GM18508 (cell line): Measurements from ENCODE around the gene PDE3A.
"Not testable (repeated sequence)": the region's sequence is repeated elsewhere in the genome, so short reads cannot be mapped to it uniquely, and the experiment has no call there.

Experiments used
- ATAC-seq: cut with Tn5 transposase; IDR thresholded peaks from one replicate; pipeline ENCODE4 v1.9.1; 2021; ENCODE audit warnings: moderate number of reproducible peaks; ENCODE audit not compliant: insufficient read depth, unreplicated experiment

PDE3A gene

DNA sequence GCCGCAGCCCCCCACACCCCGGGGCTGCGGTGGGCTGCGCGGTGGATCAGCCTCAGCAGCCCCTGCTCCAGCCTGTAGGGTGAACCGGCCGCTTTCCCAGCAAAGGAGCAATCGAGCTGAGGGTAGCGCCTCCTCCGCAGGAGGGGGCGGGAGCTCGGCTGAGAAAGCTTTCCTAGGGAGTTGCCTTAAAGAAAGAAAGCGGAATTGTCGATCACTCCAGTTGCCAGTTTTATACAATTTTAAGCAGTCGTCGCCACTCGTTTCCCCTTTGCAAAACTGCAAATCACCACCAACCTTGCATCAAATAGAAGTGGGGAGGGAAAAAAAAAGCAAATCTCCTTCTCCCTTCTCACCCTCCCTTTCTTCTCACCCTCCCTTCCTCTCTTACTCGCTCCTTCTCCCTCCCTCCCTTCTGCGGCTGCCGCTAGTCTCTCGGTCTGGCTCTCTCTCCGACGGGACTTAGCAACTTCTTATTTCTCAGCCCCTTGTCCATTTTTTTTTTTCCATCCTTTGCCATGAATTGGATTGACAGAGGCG lies at the start of gene PDE3A:
Gene PDE3A (plus strand): TSS at position 424 of the 537 bp plus-strand sequence. CDS start 748 bp downstream, outside the sequence.
- ATAC-seq = no peak

DNA sequence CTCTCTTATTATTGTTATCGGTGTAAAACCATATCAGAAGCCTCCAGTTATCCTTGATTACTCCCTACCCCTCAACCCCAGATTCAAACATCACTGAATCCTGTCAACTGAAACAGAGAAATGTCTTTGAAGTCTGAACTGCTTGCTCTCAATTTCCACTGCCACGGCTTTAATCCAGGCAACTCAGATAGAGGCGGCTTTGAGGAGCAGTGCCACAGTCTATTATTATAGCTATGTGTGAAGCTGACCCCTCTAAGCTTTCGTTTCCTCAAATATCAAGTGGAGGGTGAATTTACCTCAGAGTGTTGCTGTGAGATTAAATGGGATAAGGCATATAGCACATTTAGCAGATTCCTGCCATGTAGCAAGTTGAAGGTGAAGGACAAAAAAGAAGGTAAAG lies 49.0 kb upstream of the PDE3A start:
- no peak for ATAC-seq

DNA sequence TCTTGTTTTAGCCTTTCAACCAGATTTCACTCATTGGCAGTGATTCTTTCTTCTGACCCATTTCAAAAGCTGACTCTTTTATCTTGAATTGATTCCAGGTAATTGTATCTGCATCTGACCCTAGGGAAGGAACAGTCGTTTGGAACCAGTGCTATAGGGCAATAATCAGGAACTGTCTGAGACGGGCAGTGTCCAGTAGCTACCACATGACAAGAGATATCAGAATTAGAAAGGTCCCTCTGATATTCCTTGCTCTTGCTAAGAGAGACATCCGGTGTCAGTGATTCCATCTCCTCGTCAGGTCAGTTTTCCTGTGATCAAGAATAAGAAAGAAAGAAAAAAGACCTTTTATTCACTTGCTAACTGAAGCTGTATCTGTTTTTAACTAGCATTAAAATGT lies 47.8 kb upstream of the PDE3A start:
- no peak for ATAC-seq

DNA sequence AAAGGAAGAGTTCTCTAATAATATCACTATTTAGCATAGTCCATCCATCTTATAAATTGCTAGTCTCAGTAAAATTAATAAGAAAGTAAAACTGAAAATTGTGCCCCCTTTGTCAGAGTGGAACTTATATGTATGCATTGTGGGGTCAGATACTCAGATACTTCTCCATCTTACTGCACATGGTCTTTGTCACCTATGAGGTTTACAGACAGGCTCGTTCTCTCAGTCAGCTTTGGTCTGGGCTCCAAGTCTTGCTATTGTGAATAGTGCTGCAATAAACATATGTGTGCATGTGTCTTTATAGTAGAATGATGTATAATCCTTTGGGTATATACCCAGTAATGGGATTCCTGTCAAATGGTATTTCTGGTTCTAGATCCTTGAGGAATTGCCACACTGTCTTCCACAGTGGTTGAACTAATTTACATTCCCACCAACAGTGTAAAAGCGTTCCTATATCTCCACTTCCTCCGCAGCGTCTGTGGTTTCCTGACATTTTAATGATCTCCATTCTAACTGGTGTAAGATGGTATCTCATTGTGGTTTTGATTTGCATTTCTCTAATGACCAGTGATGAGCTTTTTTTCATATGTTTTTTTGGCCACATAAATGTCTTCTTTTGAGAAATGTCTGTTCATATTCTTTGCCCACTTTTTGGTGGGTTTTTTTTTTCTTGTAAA lies 37.4 kb upstream of the PDE3A start:
- ATAC-seq = not testable (repeated sequence)

DNA sequence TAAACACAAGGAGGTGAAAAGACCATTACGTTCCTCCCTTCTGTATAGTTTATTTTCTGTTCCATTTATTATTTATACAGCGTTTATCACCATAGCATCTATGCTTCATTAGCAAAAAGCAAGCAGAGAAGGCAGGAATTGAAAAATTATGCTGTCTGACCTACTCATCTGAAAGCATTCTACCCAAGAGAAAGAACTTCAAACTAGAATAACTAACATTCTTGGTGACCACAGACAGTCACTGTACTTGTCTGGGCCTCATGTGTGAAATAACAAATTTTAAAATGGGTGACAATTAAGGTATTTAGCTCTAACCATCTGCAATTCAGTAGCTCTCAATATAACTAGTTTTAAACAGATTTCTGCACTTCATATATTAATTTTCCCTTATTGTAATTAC lies 29.3 kb upstream of the PDE3A start:
- no peak for ATAC-seq

DNA sequence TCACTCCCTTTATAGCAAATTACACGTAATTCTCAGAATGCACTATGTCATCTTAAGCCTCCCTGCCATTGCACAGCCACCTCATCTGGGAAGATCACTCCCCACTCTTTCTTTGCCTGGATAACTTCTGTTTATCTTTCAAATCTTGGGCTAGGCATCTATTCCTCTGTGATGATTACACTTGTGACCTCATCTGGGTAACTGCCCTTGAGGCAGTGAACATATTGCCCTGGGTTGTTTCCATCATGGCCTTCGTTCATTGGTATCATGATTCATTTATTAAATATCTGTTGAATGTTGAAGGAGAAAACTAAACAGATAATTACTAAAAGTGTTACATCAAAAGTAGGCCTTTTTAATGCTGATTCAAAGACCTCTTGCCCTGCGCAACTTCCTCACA lies 26.2 kb upstream of the PDE3A start:
- ATAC-seq = no peak

DNA sequence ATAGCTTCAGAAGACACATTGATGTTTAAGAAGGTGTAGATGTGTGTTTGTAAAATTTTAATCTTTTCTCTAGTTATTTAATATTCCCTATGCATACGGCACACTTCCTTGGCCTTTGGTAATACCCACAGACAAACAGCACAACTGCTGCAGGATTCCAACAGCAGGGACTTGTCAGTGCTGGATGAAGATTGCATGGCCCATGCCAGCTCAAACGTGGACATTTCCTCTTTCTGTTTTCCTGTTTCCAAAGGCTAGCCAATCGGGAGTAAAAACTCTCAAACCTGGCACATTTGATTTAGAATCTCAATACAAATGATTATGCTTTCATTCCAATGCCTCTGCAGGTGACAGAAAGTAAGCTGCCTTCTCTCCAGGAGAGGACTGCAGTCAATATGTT lies 22.5 kb upstream of the PDE3A start:
- ATAC-seq = no peak

DNA sequence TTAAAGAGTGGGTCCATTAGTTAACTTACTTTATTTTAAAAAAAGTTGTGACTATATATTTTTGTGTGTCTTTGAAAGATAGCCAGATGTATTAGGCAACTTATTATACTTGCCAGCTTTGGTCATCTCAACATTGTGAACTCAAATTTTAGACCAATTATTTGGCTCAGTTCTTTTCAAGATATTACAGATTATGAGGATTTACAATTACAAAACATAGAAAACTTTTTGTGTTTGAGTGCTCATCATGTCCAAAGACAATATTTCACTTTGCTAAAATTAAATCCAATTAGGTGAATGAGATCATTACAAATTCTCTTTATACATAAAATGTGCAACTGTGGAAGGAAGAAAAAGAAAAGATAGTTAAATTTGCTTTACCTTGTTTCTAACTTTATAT lies 18.3 kb upstream of the PDE3A start:
- ATAC-seq = no peak

DNA sequence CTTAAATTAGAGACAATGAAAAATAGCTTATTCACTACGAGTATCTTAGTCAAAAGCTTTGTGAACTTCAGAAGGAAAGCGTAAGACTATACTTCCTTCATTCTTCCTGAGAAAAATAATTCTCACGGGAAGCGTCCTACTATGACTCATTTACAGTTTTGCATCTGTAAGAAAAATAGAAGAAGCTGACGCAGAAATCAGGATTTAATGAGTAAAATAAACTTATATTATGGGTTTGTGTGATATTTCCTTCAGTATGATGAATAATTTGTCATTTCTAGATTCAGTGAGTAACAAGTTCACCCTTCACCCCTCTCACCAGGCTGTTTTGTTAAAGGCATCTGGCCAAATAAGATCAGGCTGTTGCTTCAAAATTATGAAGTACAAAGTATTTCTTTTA lies 17.8 kb upstream of the PDE3A start:
- ATAC-seq = no peak

DNA sequence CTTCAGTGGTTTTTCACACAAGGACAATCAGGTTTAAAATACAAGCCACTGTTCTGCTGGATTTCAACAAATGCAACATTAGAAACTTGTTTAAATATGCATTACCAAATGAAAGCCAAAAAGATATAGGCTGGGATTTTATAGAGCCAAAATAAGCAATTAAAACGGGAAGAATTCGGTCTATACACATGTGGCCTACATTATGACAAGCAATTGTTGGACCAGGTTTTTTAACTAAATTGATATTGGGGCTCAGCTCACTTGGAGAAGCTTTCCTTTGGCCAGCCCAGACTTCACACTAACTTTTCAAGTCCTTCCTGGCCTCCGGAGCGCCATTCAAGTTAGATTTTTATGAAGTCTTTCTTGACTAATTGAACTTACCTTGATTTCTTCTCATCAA lies 16.9 kb upstream of the PDE3A start:
- no peak for ATAC-seq

DNA sequence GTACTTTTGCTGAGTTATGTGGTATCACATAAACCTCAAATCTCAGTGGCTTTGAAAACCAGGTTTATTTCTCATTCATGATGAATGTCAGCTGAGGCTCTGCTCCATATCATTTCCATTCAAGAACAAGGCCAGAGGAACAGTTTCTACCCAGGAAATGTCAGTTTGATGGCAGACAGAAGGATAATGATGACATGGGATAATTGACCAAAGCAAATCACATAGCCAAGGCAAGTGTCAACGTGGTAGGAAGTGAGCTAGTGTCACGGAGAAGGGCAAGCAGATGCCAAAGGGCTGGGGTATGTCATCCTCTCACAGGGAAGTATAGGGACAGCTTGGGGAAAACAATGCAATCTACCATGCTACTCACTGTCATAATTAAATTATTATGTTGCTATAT lies 12.3 kb upstream of the PDE3A start:
- ATAC-seq = no peak

DNA sequence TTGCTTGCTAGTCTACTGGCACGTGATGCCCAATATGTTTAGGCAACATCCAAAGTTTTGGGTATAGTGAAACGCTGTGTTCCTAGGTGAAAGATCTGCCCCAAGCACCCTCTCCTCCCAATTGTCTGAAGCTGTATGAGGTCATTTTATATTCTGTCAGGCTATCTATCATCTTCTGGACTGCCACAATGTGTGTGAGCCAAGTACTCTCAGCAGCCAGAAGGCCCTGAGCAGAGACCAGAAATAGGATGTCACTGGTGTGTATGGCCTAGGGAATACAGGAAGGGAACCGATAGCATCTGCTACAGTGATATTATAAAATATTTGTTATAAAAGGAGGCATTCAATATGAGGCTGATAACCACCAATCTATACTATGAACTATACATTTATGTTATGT lies 7.9 kb upstream of the PDE3A start:
- no peak for ATAC-seq

DNA sequence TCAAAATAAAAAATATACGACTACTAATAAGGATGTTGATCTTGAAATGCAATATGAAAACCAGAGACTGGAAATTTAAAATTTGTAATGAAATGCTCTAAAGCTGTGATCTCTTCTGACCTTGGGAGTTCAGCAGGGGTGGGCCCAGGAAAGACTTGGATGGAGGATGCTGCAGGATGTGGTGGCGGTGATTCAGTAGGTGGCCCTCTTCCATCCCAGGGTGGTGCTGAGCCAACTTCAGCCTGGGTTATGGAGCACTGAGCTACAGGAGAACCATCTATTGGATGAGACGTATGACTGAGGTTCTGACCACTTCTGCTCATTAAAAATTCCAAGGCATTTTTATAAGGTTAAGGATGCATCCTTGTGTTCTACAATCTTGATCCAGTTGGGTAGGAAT lies 6.9 kb upstream of the PDE3A start:
- no peak for ATAC-seq

DNA sequence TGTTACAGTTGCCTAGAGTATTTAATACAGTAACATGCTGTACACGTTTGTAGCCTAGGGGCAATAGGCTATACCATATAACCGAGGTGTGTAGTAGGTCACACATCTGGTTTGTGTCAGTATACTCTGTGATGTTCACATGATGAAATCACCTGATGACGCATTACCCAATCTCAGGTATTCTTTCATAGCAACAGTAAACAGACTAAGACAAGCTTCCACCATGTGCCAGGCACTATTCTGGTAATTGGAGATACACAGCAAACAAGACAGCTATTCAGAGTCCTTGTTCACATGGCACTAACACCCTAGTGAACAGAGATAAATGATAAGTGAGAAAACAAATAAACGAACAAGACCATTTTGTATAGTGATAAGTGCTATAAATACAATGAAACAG lies 3.8 kb upstream of the PDE3A start:
- ATAC-seq = no peak

DNA sequence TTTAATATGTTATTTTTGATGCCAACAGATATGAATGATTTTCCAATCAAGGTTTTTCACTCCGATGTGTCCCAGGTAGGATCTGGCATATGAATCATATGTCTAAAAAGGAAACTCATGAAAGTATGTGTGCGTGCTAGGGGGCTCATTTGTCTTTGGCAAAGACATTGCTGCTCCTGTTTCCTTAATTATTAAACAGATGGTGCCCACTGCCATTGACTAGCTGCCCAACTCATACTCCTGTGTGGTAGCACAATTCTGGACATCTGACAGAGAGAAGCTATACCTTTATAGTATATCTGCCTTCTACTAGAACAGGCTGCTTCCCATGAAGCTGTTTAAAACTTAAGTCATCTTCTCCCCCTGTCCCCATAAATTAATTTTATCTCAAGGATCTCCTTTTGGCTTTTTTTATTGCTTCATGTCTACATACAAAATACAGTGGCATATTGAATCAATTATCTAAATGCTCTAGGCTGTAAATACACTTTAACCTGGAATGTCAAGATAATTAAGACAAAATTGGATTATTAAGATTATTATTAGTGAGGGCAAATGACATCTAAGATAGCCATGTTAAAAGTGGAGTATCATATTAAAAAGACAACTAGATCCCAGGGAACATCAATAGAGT lies 1.4 kb upstream of the PDE3A start:
- ATAC-seq = no peak

DNA sequence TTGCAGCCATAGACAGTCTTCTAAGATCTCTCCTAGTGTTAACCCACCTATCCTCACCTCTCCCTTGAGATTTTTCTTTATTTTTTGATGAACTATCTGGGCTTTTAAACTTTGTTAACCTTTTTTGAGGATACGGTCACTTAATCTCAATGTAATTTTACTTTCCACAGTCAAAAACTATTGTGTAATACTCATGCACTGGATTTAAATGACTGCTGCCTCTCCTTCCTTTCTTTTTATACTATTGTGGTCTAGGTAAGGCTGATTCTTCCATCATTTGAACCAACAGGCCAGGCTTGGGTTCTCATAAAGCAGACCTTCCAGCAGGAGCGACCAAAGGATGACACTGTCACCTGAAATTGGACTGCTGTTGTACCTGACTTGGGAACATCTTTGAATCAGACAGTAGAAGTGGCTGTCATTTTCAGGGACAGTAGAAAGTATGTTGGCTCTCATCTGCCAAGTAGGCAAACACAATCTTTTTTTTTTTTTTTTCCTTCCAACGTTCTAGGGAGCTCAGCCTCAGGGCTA lies 689 bp upstream of the PDE3A start:
- no peak for ATAC-seq

DNA sequence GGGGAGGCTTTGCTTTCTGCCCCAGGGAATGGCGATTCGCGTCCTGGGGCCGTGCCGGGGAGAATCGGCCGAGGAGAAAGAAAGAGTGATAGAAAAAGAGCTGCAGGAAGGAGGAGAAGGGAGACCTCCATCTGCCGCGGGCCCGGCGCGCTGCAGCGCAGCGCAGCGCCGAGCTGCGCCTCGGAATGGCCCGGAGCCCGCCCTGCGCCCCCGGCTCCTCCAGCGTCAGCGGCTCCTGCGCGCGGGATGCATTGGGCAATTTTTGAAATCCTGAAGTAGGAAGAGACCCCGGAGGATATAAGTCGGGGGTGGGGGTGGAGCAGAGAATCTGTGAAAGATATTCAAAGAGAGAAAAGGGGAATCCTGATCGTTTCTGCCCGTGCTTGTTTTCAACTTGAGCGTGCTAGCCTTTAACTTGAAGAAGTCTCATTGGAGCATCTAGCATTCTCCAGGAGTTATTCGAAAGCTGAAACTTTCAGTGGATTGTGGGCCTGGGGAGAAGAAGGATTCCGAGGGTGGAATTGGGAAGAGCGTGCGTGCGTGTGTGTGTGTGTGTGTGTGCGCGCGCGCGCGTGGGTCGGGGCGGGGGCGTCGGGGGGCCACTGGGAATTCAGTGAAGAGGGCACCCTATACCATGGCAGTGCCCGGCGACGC lies 441 bp downstream of the PDE3A start:
- no peak for ATAC-seq

DNA sequence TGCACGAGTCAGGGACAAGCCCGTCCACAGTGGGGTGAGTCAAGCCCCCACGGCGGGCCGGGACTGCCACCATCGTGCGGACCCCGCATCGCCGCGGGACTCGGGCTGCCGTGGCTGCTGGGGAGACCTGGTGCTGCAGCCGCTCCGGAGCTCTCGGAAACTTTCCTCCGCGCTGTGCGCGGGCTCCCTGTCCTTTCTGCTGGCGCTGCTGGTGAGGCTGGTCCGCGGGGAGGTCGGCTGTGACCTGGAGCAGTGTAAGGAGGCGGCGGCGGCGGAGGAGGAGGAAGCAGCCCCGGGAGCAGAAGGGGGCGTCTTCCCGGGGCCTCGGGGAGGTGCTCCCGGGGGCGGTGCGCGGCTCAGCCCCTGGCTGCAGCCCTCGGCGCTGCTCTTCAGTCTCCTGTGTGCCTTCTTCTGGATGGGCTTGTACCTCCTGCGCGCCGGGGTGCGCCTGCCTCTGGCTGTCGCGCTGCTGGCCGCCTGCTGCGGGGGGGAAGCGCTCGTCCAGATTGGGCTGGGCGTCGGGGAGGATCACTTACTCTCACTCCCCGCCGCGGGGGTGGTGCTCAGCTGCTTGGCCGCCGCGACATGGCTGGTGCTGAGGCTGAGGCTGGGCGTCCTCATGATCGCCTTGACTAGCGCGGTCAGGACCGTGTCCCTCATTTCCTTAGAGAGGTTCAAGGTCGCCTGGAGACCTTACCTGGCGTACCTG lies 1.1 kb downstream of the PDE3A start:
- ATAC-seq = no peak

DNA sequence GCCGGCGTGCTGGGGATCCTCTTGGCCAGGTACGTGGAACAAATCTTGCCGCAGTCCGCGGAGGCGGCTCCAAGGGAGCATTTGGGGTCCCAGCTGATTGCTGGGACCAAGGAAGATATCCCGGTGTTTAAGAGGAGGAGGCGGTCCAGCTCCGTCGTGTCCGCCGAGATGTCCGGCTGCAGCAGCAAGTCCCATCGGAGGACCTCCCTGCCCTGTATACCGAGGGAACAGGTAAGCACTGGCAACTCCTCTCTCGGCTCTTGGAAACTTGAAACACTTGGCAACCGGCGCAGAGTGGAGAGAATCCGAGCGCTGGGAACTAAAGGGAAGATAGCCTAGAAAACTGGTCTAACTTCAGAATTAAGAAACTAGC lies 1.7 kb downstream of the PDE3A start:
- ATAC-seq = no peak

DNA sequence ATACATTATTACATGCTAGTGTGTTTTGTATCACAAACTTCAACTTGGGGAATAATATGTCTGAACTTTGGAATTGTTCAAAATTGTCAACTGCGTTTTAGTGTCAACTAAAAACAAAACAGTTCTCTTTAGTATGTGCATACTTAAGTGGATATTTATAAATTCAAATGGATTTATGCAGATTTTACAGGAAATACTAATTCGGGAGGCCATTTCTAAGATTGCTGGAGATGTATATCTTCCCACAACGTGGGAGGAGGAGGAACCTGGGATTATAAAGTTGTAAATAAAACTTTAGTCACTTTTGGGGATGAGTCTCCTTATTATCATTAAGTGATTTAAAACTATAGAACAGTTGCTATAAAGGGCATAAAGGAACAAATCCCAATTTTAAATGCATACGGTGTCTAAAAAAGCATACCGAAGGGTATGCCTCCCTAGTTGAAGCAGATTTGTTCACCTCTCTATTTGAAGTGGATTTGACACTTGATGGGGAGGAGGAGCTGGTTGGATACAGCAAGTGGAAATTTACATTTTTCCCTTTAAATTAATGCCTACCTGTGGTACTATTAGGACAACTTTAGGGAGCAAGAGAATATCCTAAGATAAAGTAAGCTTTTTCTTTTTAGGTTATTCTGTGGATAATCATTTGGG lies 2.7 kb downstream of the PDE3A start:
- ATAC-seq = no peak
